ENCODE results near the gene TNS4. TPM values are rescaled to one million over a fixed set of nuclear protein-coding genes. Genes with fewer than 3 reads are reported as not detected.

TNS4 gene
- total and polyA plus RNA-seq, 4 experiments from 2014 or later, result 0.18 to 1.8 (median 0.29) TPM

- Mint-ChIP-seq H3K4me1 (peaks cover 66 to 96% (median 77%) of the 10 kb centered on the region in 4 donors), H3K27me3 (peaks cover 0 to 2% of the 10 kb centered on the region in 2 donors), H3K36me3 (peaks cover 0 to 4% of the 10 kb centered on the region in 2 donors), H3K4me3 (peak overlapping the region in 4 of 8 donors; percentile 5 to 80 (median 73)), H3K9me3 (peaks cover 0 to 7% (median 3%) of the 10 kb centered on the region in 8 donors), H3K27ac (peak overlapping the region; percentile 82 to 100 (median 98))
- Histone ChIP-seq H3K36me3 (ENCODE audit: insufficient read depth, low read length) (no peaks in the 10 kb centered on the region), H3K27me3 (ENCODE audit: insufficient read depth, low read length) (no peaks in the 10 kb centered on the region), H3K4me1 (ENCODE audit: insufficient read depth, low read length) (peaks cover 90% of the 10 kb centered on the region), H3K27ac (ENCODE audit: low read depth, low read length) (no peak overlapping the region), H3K4me3 (ENCODE audit: low read length in 2 of 2) (no peak overlapping the region), H3K9me3 (ENCODE audit: control insufficient read depth in 1 of 2, low read length in 2 of 2) (no peaks in the 10 kb centered on the region)
- intact Hi-C loops (cut with micrococcal nuclease), result loop anchor here (1.0 to 10.0 kb wide), 11 partner anchors 9 to 328 kb away; partner anchors contain the start of genes IGFBP4 and TOP2A
- ChIA-PET POLR2A (ENCODE audit: partially characterized antibody) (interaction anchor here (0.6 to 24.9 kb wide), 37 partner anchors 10 to 392 kb away, joined by 3 to 1088 read pairs (median 6); partner anchors contain the start of genes CASC3, CCR7, GJD3 and IGFBP4), CTCF (ENCODE audit: partially characterized antibody) (interaction anchor here (0.7 to 19.9 kb wide), 43 partner anchors 8 to 235 kb away, joined by 3 to 512 read pairs (median 6); partner anchors contain the start of genes CCR7, IGFBP4 and TOP2A)
- DNase-seq, result no peak
These were observed 31.3 kb upstream of the TNS4 start for GRCh38 chr17:40532520-40533253.

GRCh38 chr17:40531051-40531991, 29.9 kb upstream of the TNS4 start:
- no peaks in the 10 kb centered on the region for H3K36me3 ChIP-seq (ENCODE audit: insufficient read depth, low read length)
- H3K4me1 ChIP-seq (ENCODE audit: insufficient read depth, low read length), result peaks cover 77% of the 10 kb centered on the region
- intact Hi-C loops (cut with micrococcal nuclease), result loop anchor here (5.0 to 10.0 kb wide), 2 partner anchors 229 to 327 kb away; no protein-coding TSS in a partner anchor
- Mint-ChIP-seq H3K4me1 (peaks cover 57 to 82% (median 65%) of the 10 kb centered on the region in 4 donors), H3K27me3 (peaks cover 0 to 2% of the 10 kb centered on the region in 2 donors), H3K9me3 (peaks cover 0 to 11% (median 3%) of the 10 kb centered on the region in 8 donors), H3K27ac (peak overlapping the region; percentile 78 to 100 (median 84)), H3K36me3 (peaks cover 0 to 4% of the 10 kb centered on the region in 2 donors), H3K4me3 (peak overlapping the region in 7 of 8 donors; percentile 27 to 75 (median 37))
- peak; percentile 53 to 85 (median 58) for DNase-seq
- ChIA-PET CTCF (ENCODE audit: partially characterized antibody) (interaction anchor here (0.7 to 19.9 kb wide), 26 partner anchors 9 to 235 kb away, joined by 3 to 512 read pairs (median 13); partner anchors contain the start of genes CCR7, IGFBP4 and TOP2A), POLR2A (ENCODE audit: partially characterized antibody) (interaction anchor here (1.2 to 24.9 kb wide), 15 partner anchors 12 to 173 kb away, joined by 3 to 1088 read pairs (median 24); partner anchors contain the start of genes CCR7, GJD3, IGFBP4 and TOP2A)
- H3K9me3 ChIP-seq (ENCODE audit: control insufficient read depth in 1 of 2, low read length in 2 of 2), result no peaks in the 10 kb centered on the region
- no peak overlapping the region for H3K4me3 ChIP-seq (ENCODE audit: low read length in 2 of 2)
- no peak overlapping the region for H3K27ac ChIP-seq (ENCODE audit: low read depth, low read length)
- no peaks in the 10 kb centered on the region for H3K27me3 ChIP-seq (ENCODE audit: insufficient read depth, low read length)

GRCh38 chr17:40530531-40530994, 29.1 kb upstream of the TNS4 start:
- Histone ChIP-seq H3K27me3 (ENCODE audit: insufficient read depth, low read length) (no peaks in the 10 kb centered on the region), H3K36me3 (ENCODE audit: insufficient read depth, low read length) (no peaks in the 10 kb centered on the region), H3K9me3 (ENCODE audit: control insufficient read depth in 1 of 2, low read length in 2 of 2) (peaks cover 0 to 1% of the 10 kb centered on the region in 2 donors), H3K27ac (ENCODE audit: low read depth, low read length) (no peak overlapping the region), H3K4me1 (ENCODE audit: insufficient read depth, low read length) (peaks cover 71% of the 10 kb centered on the region), H3K4me3 (ENCODE audit: low read length in 2 of 2) (no peak overlapping the region)
- H3K9me3 Mint-ChIP-seq, result peaks cover 0 to 14% (median 4%) of the 10 kb centered on the region in 8 donors
- H3K4me1 Mint-ChIP-seq, result peaks cover 52 to 75% (median 59%) of the 10 kb centered on the region in 4 donors
- peaks cover 0 to 4% of the 10 kb centered on the region in 2 donors for H3K36me3 Mint-ChIP-seq
- H3K27me3 Mint-ChIP-seq, result peaks cover 0 to 2% of the 10 kb centered on the region in 2 donors
- peak overlapping the region; percentile 78 to 100 (median 84) for H3K27ac Mint-ChIP-seq
- intact Hi-C loops (cut with micrococcal nuclease), result loop anchor here (5.0 to 10.0 kb wide), 2 partner anchors 228 to 326 kb away; no protein-coding TSS in a partner anchor
- DNase-seq, result no peak
- CTCF ChIA-PET (ENCODE audit: partially characterized antibody), result interaction anchor here (1.0 to 19.9 kb wide), 10 partner anchors 11 to 231 kb away, joined by 3 to 512 read pairs (median 52); partner anchors contain the start of genes CCR7 and IGFBP4
- POLR2A ChIA-PET (ENCODE audit: partially characterized antibody), result interaction anchor here (1.2 to 24.9 kb wide), 7 partner anchors 11 to 112 kb away, joined by 3 to 1088 read pairs (median 75); partner anchors contain the start of genes CCR7, IGFBP4 and TOP2A
- peak overlapping the region in 6 of 8 donors; percentile 8 to 75 (median 36) for H3K4me3 Mint-ChIP-seq

GRCh38 chr17:40529991-40530390, 28.6 kb upstream of the TNS4 start:
- POLR2A ChIA-PET (ENCODE audit: partially characterized antibody), result interaction anchor here (1.2 to 24.9 kb wide), 7 partner anchors 11 to 112 kb away, joined by 3 to 1088 read pairs (median 75); partner anchors contain the start of genes CCR7, IGFBP4 and TOP2A
- Mint-ChIP-seq H3K4me3 (peak overlapping the region in 2 of 8 donors; percentile 33 to 36), H3K27me3 (peaks cover 0 to 2% of the 10 kb centered on the region in 2 donors), H3K27ac (peak overlapping the region in 5 of 7 donors; percentile 1 to 100 (median 78)), H3K36me3 (peaks cover 4 to 5% of the 10 kb centered on the region in 2 donors), H3K9me3 (peaks cover 0 to 20% (median 9%) of the 10 kb centered on the region in 8 donors), H3K4me1 (peaks cover 52 to 70% (median 56%) of the 10 kb centered on the region in 4 donors)
- CTCF ChIA-PET (ENCODE audit: partially characterized antibody), result interaction anchor here (1.0 to 19.9 kb wide), 9 partner anchors 11 to 129 kb away, joined by 3 to 512 read pairs (median 91); partner anchors contain the start of genes CCR7 and IGFBP4
- H3K4me3 ChIP-seq (ENCODE audit: low read length in 2 of 2), result no peak overlapping the region
- H3K27me3 ChIP-seq (ENCODE audit: insufficient read depth, low read length), result no peaks in the 10 kb centered on the region
- H3K4me1 ChIP-seq (ENCODE audit: insufficient read depth, low read length), result peaks cover 71% of the 10 kb centered on the region
- no peak for DNase-seq
- intact Hi-C loops (cut with micrococcal nuclease), result loop anchor here (5.0 to 10.0 kb wide), 2 partner anchors 228 to 325 kb away; no protein-coding TSS in a partner anchor
- peaks cover 0 to 6% of the 10 kb centered on the region in 2 donors for H3K9me3 ChIP-seq (ENCODE audit: control insufficient read depth in 1 of 2, low read length in 2 of 2)
- H3K27ac ChIP-seq (ENCODE audit: low read depth, low read length), result no peak overlapping the region
- H3K36me3 ChIP-seq (ENCODE audit: insufficient read depth, low read length), result no peaks in the 10 kb centered on the region

- H3K4me1 Mint-ChIP-seq, result peaks cover 46 to 59% (median 48%) of the 10 kb centered on the region in 4 donors
These were observed 27.4 kb upstream of the TNS4 start for GRCh38 chr17:40528692-40529417.

More at GRCh38 chr17:40528692-40529417, 27.4 kb upstream of the TNS4 start:
- Histone ChIP-seq H3K27ac (ENCODE audit: low read depth, low read length) (no peak overlapping the region), H3K36me3 (ENCODE audit: insufficient read depth, low read length) (no peaks in the 10 kb centered on the region), H3K4me3 (ENCODE audit: low read length in 2 of 2) (no peak overlapping the region), H3K9me3 (ENCODE audit: control insufficient read depth in 1 of 2, low read length in 2 of 2) (peaks cover 0 to 6% of the 10 kb centered on the region in 2 donors), H3K27me3 (ENCODE audit: insufficient read depth, low read length) (no peaks in the 10 kb centered on the region), H3K4me1 (ENCODE audit: insufficient read depth, low read length) (peaks cover 62% of the 10 kb centered on the region)
- ChIA-PET CTCF (ENCODE audit: partially characterized antibody) (interaction anchor here (1.0 to 19.9 kb wide), 5 partner anchors 27 to 87 kb away, joined by 3 to 512 read pairs (median 8); partner anchors contain the start of gene CCR7), POLR2A (ENCODE audit: partially characterized antibody) (interaction anchor here (0.7 to 24.9 kb wide), 5 partner anchors 11 to 84 kb away, joined by 3 to 1088 read pairs (median 7); partner anchors contain the start of gene CCR7)
- Mint-ChIP-seq H3K9me3 (peaks cover 0 to 30% (median 20%) of the 10 kb centered on the region in 8 donors), H3K27ac (peak overlapping the region in 6 of 7 donors; percentile 57 to 85 (median 76)), H3K27me3 (peaks cover 0 to 2% of the 10 kb centered on the region in 2 donors), H3K36me3 (peaks cover 6 to 16% of the 10 kb centered on the region in 2 donors), H3K4me3 (peak overlapping the region in 6 of 8 donors; percentile 38 to 67 (median 58))
- intact Hi-C loops (cut with micrococcal nuclease), result no loop called here
- peak; percentile 45 to 62 (median 52) for DNase-seq
